HepG2 (cell line): ENCODE data around the gene NYAP1. TPM values are rescaled to one million over a fixed set of nuclear protein-coding genes. Genes with fewer than 3 reads are reported as not detected.

Source experiments
- CBX1 ChIP-seq: IDR thresholded peaks from one replicate; pipeline ENCODE4 v1.6.1; 2016; ENCODE audit warnings: antibody characterized with exemption, low read depth
- DBP ChIP-seq: sonication (generic); formaldehyde crosslinking; IDR thresholded peaks from 2 replicates; pipeline ENCODE4 v1.4.0; 2020; ENCODE audit warnings: missing genetic modification reagents; ENCODE audit errors: not compliant biosample characterization
- ELK4 ChIP-seq: sonication (generic); formaldehyde crosslinking; IDR thresholded peaks from 2 replicates; pipeline ENCODE4 v1.9.0; 2021; ENCODE audit warnings: missing genetic modification reagents, borderline replicate concordance
- GLMP ChIP-seq: sonication (generic); formaldehyde crosslinking; IDR thresholded peaks from 2 replicates; pipeline ENCODE4 v1.9.0; 2021; ENCODE audit warnings: missing genetic modification reagents, mild to moderate bottlenecking, borderline replicate concordance
- HNF1A ChIP-seq, 2 experiments: sonication (generic) in 1 of 2; formaldehyde crosslinking in 1 of 2; IDR thresholded peaks; 2 replicates each; pipeline versions ENCODE4 v1.4.0 to v1.6.1; 2016 to 2020; ENCODE audit warnings: borderline replicate concordance in 1 of 2, low read depth in 1 of 2, mild to moderate bottlenecking in 1 of 2, missing genetic modification reagents in 1 of 2
- MEF2D ChIP-seq: sonication (generic); formaldehyde crosslinking; IDR thresholded peaks from 2 replicates; pipeline ENCODE4 v1.5.1; 2020; ENCODE audit warnings: mild to moderate bottlenecking, missing genetic modification reagents
- NPAS2 ChIP-seq: sonication (generic); formaldehyde crosslinking; IDR thresholded peaks from 2 replicates; pipeline ENCODE4 v1.8.0; 2022; ENCODE audit warnings: mild to moderate bottlenecking, missing genetic modification reagents, borderline replicate concordance
- NR2F1 ChIP-seq, 2 experiments: fragments of 450-650 bp in 1 of 2; formaldehyde crosslinking in 1 of 2; IDR thresholded peaks; 2 replicates each; pipeline versions ENCODE4 v1.5.0 to v1.6.1; 2016 to 2020; ENCODE audit warnings: mild to moderate bottlenecking in 1 of 2, missing compliant biosample characterization in 1 of 2, missing genetic modification reagents in 1 of 2, moderate library complexity in 1 of 2
- PATZ1 ChIP-seq: sonication (generic); formaldehyde crosslinking; IDR thresholded peaks from 2 replicates; pipeline ENCODE4 v1.4.0; 2020; ENCODE audit warnings: missing genetic modification reagents
- SIX4 ChIP-seq: sonication (generic); formaldehyde crosslinking; IDR thresholded peaks from 2 replicates; pipeline ENCODE4 v1.4.0; 2020; ENCODE audit warnings: missing genetic modification reagents
- ZFP91 ChIP-seq: sonication (generic); formaldehyde crosslinking; IDR thresholded peaks from 2 replicates; pipeline ENCODE4 v1.9.0; 2022; ENCODE audit warnings: missing genetic modification reagents, mild to moderate bottlenecking, borderline replicate concordance
- ZNF275 ChIP-seq: sonication (generic); formaldehyde crosslinking; IDR thresholded peaks from 2 replicates; pipeline ENCODE4 v1.8.0; 2022; ENCODE audit warnings: missing genetic modification reagents, mild to moderate bottlenecking, inconsistent platforms, borderline replicate concordance
- ZNF75D ChIP-seq: sonication (generic); formaldehyde crosslinking; IDR thresholded peaks from 2 replicates; pipeline ENCODE4 v1.8.1; 2023; ENCODE audit warnings: missing genetic modification reagents, mild to moderate bottlenecking, borderline replicate concordance
- ZSCAN31 ChIP-seq: sonication (generic); formaldehyde crosslinking; IDR thresholded peaks from 2 replicates; pipeline ENCODE4 v1.5.0; 2020; ENCODE audit warnings: low read depth, mild to moderate bottlenecking, missing genetic modification reagents
- polyA plus RNA-seq, 8 experiments: library from polyadenylated mRNA; depleted of rRNA in 3 of 8; stranded (reverse) in 7 of 8; unstranded in 1 of 8; fragments of >200 nt; fragmentation: Illumina TruSeq in 4 of 8; extraction: Trizol in 4 of 8; gene quantifications; 2 replicates each; pipeline versions ENCODE4 v1.2.1 to v1.2.3, GENCODE V29; 2011 to 2016; ENCODE audit warnings: low read depth in 4 of 8, missing spikeins in 1 of 8, mixed read lengths in 1 of 8; ENCODE audit not compliant: insufficient read depth in 1 of 8
- total RNA-seq, 5 experiments: library from RNA; depleted of rRNA; stranded (reverse); fragments of >200 nt; fragmentation: Illumina TruSeq; extraction: Trizol; gene quantifications; 2 replicates each; pipeline ENCODE4 v1.2.3, GENCODE V29; 2016; ENCODE audit warnings: low read depth in 1 of 5

The NYAP1 gene
- total and polyA plus RNA-seq, 2 of the 13 experiments (the other 11 are each of a cell fraction or from before 2014, with no cell fraction given): 0.15 to 0.46 TPM

- peak; percentile 96 for TF ChIP-seq HNF1A (IDR thresholded peaks at IDR 0.05; ENCODE audit: low read depth)
- peak; percentile 93; the same call in 1 of the 2 replicates for TF ChIP-seq HNF1A (CRISPR knock-in tag; IDR thresholded peaks at IDR 0.05; ENCODE audit: borderline replicate concordance)
- TF ChIP-seq SIX4 (CRISPR knock-in tag): peak; percentile 96
- TF ChIP-seq PATZ1: no peak
- no peak for TF ChIP-seq ZFP91 (CRISPR knock-in tag)
- peak; percentile 47; the same call in 1 of the 2 replicates for TF ChIP-seq ZNF275 (CRISPR knock-in tag)
- TF ChIP-seq CBX1: no peak
- no peak for TF ChIP-seq NPAS2
- TF ChIP-seq NR2F1 (CRISPR knock-in tag; IDR thresholded peaks at IDR 0.05): no peak
- no peak for TF ChIP-seq DBP (CRISPR knock-in tag)
- peak; percentile 97 for TF ChIP-seq MEF2D (CRISPR knock-in tag)
- TF ChIP-seq ZNF75D (CRISPR knock-in tag): no peak
- TF ChIP-seq ELK4 (CRISPR knock-in tag): no peak
- TF ChIP-seq ZSCAN31 (CRISPR knock-in tag): 0 out of 2 replicates have a peak, but pooled peaks have one; percentile 21
- TF ChIP-seq GLMP (CRISPR knock-in tag): no peak
Measured at GRCh38 chr7:100540073-100540723, 56.5 kb downstream of the NYAP1 start (continued).
